GM21515 (cell line): ENCODE data around the gene SULT1E1.

Experiments
- ATAC-seq: cut with Tn5 transposase; IDR thresholded peaks from one replicate; pipeline ENCODE4 v1.9.1; 2021; ENCODE audit not compliant: unreplicated experiment

Gene SULT1E1

GRCh38 chr4:69811166-69811565 is 48.8 kb downstream of the SULT1E1 start:
- ATAC-seq = no peak

- ATAC-seq = no peak
Observed at GRCh38 chr4:69800599-69800998, 59.3 kb downstream of the SULT1E1 start.

GRCh38 chr4:69799337-69799736 is 60.6 kb downstream of the SULT1E1 start:
- no peak for ATAC-seq

GRCh38 chr4:69793732-69794131 is 66.2 kb downstream of the SULT1E1 start:
- no peak for ATAC-seq
